Mammary epithelial cell (primary cell): Measurements from ENCODE around the gene SLC20A1.

Source experiments
- CTCF ChIP-seq, 2 donors: IDR thresholded peaks in 1 of 2; conservative IDR thresholded peaks in 1 of 2; 2 replicates each; pipeline ENCODE4 v1.5.1; 2011 to 2012; ENCODE audit warnings: inconsistent platforms in 2 of 2, low read length in 2 of 2, mild to moderate bottlenecking in 2 of 2, control low read depth in 1 of 2, low read depth in 1 of 2; ENCODE audit not compliant: insufficient read depth in 1 of 2; ENCODE audit errors: extremely low read depth in 1 of 2
- EZH2 ChIP-seq: IDR thresholded peaks from 2 replicates; pipeline ENCODE4 v1.6.1; 2012; ENCODE audit warnings: low read length, inconsistent platforms, borderline replicate concordance

- TF ChIP-seq CTCF (conservative IDR thresholded peaks at IDR 0.05 in 1 of 2, IDR thresholded peaks at IDR 0.05 in 1 of 2; ENCODE audit: extremely low read depth in 1 of 2, insufficient read depth in 1 of 2, low read depth in 1 of 2, low read length in 2 of 2) (no peak), EZH2 (no peak)
Measured at GRCh38 chr2:112708968-112709367, 63.2 kb downstream of the SLC20A1 start.
